HepG2 (cell line): Measurements from ENCODE around the gene ZBTB2. TPM values are rescaled to one million over a fixed set of nuclear protein-coding genes. Genes with fewer than 3 reads are reported as not detected.

Source experiments
- AKNA ChIP-seq: sonication (generic); formaldehyde crosslinking; IDR thresholded peaks from 2 replicates; pipeline ENCODE4 v1.4.0; 2020; ENCODE audit warnings: missing genetic modification reagents, borderline replicate concordance
- ATF3 ChIP-seq: sonication (generic); formaldehyde crosslinking; IDR thresholded peaks from 2 replicates; pipeline ENCODE4 v1.4.0; 2020; ENCODE audit warnings: missing genetic modification reagents
- DDIT3 ChIP-seq: sonication (generic); formaldehyde crosslinking; IDR thresholded peaks from 2 replicates; pipeline ENCODE4 v1.4.0; 2020; ENCODE audit warnings: mild to moderate bottlenecking, missing genetic modification reagents
- E2F5 ChIP-seq: sonication (generic); formaldehyde crosslinking; conservative IDR thresholded peaks from 2 replicates; pipeline ENCODE4 v1.4.0; 2020; ENCODE audit warnings: missing genetic modification reagents
- HIC2 ChIP-seq: sonication (generic); formaldehyde crosslinking; IDR thresholded peaks from 2 replicates; pipeline ENCODE4 v1.9.0; 2022; ENCODE audit warnings: low read depth, missing genetic modification reagents
- KDM5A ChIP-seq: fragments of 200-600 bp; sonication (generic); IDR thresholded peaks from 2 replicates; pipeline ENCODE4 v1.7.0; 2018; ENCODE audit warnings: antibody characterized with exemption, mild to moderate bottlenecking, low read length, borderline replicate concordance
- KLF13 ChIP-seq: sonication (generic); formaldehyde crosslinking; IDR thresholded peaks from 2 replicates; pipeline ENCODE4 v1.4.0; 2020; ENCODE audit warnings: mild to moderate bottlenecking, missing genetic modification reagents
- RFX5 ChIP-seq: IDR thresholded peaks from 2 replicates; pipeline ENCODE4 v1.6.1; 2011; ENCODE audit warnings: low read depth, low read length, improper control_type of control experiment
- SOX13 ChIP-seq, 3 experiments: fragments of 450-650 bp in 1 of 3; sonication (generic) in 1 of 3; formaldehyde crosslinking in 1 of 3; IDR thresholded peaks in 2 of 3; conservative IDR thresholded peaks in 1 of 3; 2 replicates each; pipeline versions ENCODE4 v1.5.0 to v1.6.1; 2016 to 2020; ENCODE audit warnings: antibody characterized with exemption in 1 of 3, mild to moderate bottlenecking in 1 of 3, missing compliant biosample characterization in 1 of 3, missing genetic modification reagents in 1 of 3, moderate library complexity in 1 of 3
- UBTF ChIP-seq: sonication (generic); formaldehyde crosslinking; IDR thresholded peaks from 2 replicates; pipeline ENCODE4 v1.4.0; 2020; ENCODE audit warnings: mild to moderate bottlenecking, missing genetic modification reagents
- ZBTB38 ChIP-seq: sonication (generic); formaldehyde crosslinking; IDR thresholded peaks from 2 replicates; pipeline ENCODE4 v1.5.1; 2020; ENCODE audit warnings: mild to moderate bottlenecking, missing genetic modification reagents
- ZNF10 ChIP-seq: sonication (generic); formaldehyde crosslinking; IDR thresholded peaks from 2 replicates; pipeline ENCODE4 v1.4.0; 2020; ENCODE audit warnings: mild to moderate bottlenecking, low read depth, missing genetic modification reagents, borderline replicate concordance
- ZNF256 ChIP-seq: sonication (generic); formaldehyde crosslinking; conservative IDR thresholded peaks from 2 replicates; pipeline ENCODE4 v1.4.0; 2020; ENCODE audit warnings: missing genetic modification reagents
- ZNF329 ChIP-seq: sonication (generic); formaldehyde crosslinking; IDR thresholded peaks from 2 replicates; pipeline ENCODE4 v1.9.0; 2021; ENCODE audit warnings: low read depth, mild to moderate bottlenecking, missing genetic modification reagents
- ZNF776 ChIP-seq: sonication (generic); formaldehyde crosslinking; IDR thresholded peaks from 2 replicates; pipeline ENCODE4 v1.4.0; 2020; ENCODE audit warnings: mild to moderate bottlenecking, missing genetic modification reagents
- ZSCAN29 ChIP-seq: sonication (generic); formaldehyde crosslinking; conservative IDR thresholded peaks from 2 replicates; pipeline ENCODE4 v1.4.0; 2020; ENCODE audit warnings: mild to moderate bottlenecking, missing genetic modification reagents
- polyA plus RNA-seq, 8 experiments: library from polyadenylated mRNA; depleted of rRNA in 3 of 8; stranded (reverse) in 7 of 8; unstranded in 1 of 8; fragments of >200 nt; fragmentation: Illumina TruSeq in 4 of 8; extraction: Trizol in 4 of 8; gene quantifications; 2 replicates each; pipeline versions ENCODE4 v1.2.1 to v1.2.3, GENCODE V29; 2011 to 2016; ENCODE audit warnings: low read depth in 4 of 8, missing spikeins in 1 of 8, mixed read lengths in 1 of 8; ENCODE audit not compliant: insufficient read depth in 1 of 8
- total RNA-seq, 5 experiments: library from RNA; depleted of rRNA; stranded (reverse); fragments of >200 nt; fragmentation: Illumina TruSeq; extraction: Trizol; gene quantifications; 2 replicates each; pipeline ENCODE4 v1.2.3, GENCODE V29; 2016; ENCODE audit warnings: low read depth in 1 of 5

Gene ZBTB2
- total and polyA plus RNA-seq, 2 of the 13 experiments (the other 11 are each of a cell fraction or from before 2014, with no cell fraction given) = 15.4 to 22.8 TPM

GRCh38 chr6:151391471-151392413, at the start of gene ZBTB2 (continued):
- TF ChIP-seq AKNA (CRISPR knock-in tag) = peak; percentile 78; the same call in 1 of the 2 replicates
- TF ChIP-seq DDIT3 (CRISPR knock-in tag) = no peak
- TF ChIP-seq KLF13 (CRISPR knock-in tag) = no peak
- no peak for TF ChIP-seq HIC2 (CRISPR knock-in tag)
- TF ChIP-seq ZNF776 (CRISPR knock-in tag) = no peak
- no peak for TF ChIP-seq ZSCAN29
- TF ChIP-seq E2F5 (CRISPR knock-in tag) = 0 out of 2 replicates have a peak, but pooled peaks have one; percentile 10
- TF ChIP-seq UBTF = peak; percentile 63
- no peak for TF ChIP-seq ZBTB38
- TF ChIP-seq RFX5 = no peak
- TF ChIP-seq ZNF10 (CRISPR knock-in tag) = 0 out of 2 replicates have a peak, but pooled peaks have one; percentile 55
- no peak for TF ChIP-seq ZNF329 (CRISPR knock-in tag)
- TF ChIP-seq ATF3 (CRISPR knock-in tag) = no peak
- no peak for TF ChIP-seq ZNF256 (CRISPR knock-in tag)
- TF ChIP-seq SOX13 (IDR thresholded peaks at IDR 0.05) = peak; percentile 15; the same call in 1 of the 2 replicates
- no peak for TF ChIP-seq SOX13 (CRISPR knock-in tag; conservative IDR thresholded peaks at IDR 0.05 in 1 of 2, IDR thresholded peaks at IDR 0.05 in 1 of 2)
- TF ChIP-seq KDM5A = no peak
